RKO (cell line): Measurements from ENCODE around the gene CACNB2.
"Not testable (repeated sequence)": the region's sequence is repeated elsewhere in the genome, so short reads cannot be mapped to it uniquely, and the experiment has no call there.

ENCODE experiments used
- DNase-seq: peaks from one replicate; pipeline ENCODE4 v3.0.0-alpha.2; 2016; ENCODE audit warnings: low spot score

Gene CACNB2

DNA sequence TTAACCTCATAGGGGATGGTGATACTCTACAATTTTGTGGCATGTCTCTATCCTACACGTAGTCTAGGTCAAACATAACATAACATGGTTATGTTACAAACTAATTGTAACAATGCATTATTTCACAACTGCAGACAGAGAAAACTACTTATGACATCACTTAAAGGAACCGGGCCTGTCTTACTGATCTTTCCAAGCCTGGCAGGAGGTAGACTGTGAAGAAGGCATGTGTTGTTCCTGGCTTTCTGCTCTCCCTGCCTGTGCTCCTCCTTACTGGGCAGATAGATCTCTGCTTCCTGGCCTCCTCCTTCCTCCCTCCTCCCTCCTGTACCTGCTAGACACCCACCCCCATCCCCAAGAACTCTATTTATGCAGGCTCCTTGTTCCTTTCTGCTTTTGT lies 5.4 kb downstream of the CACNB2 start:
- no peak for DNase-seq

DNA sequence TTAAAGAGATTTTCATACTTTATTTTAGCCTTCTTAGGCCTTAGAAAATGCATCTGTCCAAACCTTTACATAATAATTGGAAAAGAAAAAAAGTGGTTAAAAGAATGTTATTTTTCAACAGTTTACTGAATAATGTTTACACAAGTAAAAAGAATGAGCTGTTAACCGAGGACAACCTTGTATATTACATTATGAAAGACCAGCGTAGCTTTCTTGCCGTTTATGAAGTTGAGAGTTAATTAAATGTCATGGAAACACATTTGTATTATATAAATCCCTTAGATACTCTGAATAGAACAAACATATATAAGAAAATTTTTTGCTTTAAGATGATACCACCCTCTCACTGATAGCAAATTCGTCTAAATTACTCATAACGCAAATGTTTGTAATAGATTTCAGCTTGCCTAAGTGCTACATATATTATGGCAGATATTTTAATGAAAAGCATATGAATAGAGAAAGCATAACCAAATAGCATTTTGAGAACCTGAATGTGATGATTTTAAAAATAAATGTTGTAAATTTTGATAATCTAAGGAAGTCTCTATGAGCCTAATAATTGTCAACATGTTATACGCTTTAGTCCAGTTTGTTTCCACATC lies 9.1 kb downstream of the CACNB2 start:
- no peak for DNase-seq

DNA sequence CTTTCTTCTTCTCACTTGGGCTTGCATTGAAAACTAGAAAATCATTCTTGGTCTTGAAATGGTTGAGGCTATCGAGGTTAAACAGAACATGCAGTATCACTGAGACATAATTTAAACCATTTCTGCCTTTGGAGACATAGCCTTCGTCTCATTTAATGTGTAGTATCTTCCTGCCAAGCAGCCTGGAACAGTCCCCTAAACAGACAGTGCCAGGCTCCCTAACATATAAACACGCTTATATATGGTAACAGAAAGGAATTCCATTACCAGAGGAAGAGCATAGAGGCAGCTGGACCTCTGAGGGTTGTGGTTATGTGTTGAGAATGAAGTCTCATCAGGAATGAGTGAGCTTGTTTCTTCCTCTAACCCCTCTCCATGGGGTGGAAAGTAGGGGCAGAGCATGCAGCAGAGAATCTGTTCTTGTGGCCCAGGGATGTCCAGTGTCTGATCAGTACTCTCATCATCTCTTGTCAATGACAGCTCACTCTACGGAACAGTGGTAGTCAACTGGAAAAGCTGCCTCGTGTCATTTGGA lies 11.2 kb downstream of the CACNB2 start:
- no peak for DNase-seq

DNA sequence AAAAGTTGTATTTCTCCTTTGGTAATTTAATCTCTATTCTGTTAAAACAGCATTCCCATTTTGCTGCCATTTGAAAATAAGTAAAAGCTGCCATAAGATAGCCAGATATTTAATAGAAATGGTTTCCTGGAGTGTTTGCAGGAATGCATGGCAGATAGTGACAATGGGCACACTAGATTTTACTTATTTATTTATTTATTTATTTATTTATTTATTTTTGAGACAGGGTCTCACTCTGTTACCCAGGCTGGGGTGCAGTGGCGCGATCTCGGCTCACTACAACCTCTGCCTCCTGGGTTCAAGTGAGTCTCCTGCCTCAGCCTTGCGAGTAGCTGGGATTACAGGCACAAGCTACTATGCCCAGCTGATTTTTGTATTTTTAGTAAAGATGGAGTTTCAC lies 13.2 kb downstream of the CACNB2 start:
- DNase-seq, result not testable (repeated sequence)

DNA sequence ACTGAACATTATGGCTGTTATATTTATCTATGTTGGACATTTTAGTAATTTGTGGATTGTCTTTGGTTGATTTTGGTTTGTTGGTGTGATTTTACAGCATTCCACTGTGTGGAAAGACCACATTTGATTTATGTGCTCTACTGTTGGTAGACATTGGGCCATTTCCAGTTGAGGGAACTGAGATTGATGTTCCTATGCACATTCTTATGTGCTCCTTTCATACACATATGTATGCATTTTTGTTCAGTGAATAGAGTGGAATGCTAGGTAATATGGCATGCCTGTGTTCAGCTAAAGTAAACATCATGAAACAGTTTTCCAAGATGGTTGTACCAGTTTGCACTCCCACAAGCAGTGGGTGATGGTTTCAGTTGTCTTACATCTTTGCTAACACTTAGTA lies 15.1 kb downstream of the CACNB2 start:
- DNase-seq, result no peak

DNA sequence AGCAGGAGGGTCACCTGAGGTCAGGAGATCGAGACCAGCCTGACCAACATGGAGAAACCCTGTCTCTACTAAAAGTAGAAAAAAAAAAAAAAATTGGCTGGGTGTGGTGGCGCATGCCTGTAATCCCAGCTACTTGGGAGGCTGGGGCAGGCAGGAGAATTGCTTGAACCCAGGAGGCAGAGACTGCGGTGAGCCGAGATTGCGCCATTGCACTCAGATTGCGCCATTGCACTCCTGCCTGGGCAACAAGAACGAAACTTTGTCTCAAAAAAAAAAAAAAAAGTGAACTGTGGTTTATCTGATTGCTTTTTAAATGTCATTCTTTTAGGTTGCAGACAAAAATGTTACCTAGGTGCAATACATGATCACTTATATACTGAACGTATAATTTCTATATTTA lies 16.6 kb downstream of the CACNB2 start:
- not testable (repeated sequence) for DNase-seq

DNA sequence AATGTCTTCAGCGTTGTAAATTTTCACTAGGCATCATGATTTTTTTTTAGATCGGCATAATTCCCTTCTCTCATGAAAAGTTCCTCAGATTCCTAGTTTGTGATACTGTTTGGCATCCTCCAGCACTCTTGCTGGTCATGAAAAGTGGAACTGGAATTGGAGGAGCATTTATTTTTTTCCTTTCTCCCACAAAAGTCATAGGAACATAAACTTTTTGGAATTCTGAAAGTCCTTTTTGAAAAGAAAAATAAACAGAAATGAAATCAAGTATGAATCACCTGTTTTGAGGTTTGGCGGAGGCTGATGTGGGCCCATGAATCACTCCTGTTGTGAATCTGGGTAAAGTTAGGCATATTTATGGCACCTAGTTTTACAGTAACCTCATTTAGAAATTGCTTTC lies 17.7 kb downstream of the CACNB2 start:
- peak; percentile 52 for DNase-seq

DNA sequence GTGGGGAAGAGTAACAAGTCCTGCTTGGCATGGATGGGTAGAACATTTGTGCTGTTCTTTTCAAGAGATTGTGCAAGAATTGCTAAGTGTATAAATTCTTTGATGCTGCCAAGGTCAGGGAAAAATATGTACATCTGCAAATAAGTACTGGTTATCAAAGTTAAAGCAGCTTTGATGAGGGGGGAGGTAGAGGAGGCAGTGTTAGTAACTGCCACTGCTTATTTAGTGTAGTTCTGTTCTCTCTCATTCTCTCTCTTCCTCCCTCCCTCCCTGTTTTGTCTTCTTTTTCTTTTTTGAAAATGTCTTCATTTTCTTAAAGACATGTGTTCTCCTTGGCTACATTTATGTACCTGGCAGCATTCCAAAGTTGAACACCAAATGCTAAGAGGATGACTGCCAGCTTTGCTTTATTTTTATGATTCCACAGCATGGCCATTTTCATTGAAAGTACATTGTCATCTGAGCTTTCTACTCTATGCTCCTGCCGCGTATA lies 18.6 kb downstream of the CACNB2 start:
- DNase-seq, result no peak

DNA sequence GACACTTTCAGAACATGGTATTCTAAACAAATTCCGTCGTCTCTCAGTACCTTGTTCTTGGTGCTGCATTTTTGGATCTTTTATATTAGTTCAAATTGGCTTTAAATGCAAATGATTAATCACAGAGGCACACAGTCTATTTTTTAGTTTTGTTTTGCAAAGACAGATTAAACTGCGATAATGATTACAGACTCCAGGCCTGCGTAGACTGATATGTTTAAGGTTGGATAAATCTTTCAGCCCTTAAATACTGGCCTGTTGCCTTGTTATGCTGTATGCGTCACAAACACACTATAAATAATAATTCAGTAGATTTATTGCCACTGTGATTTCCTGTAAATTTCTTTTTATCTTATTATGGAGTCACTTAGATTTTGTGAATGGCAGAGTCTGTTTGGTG lies 19.3 kb downstream of the CACNB2 start:
- no peak for DNase-seq

DNA sequence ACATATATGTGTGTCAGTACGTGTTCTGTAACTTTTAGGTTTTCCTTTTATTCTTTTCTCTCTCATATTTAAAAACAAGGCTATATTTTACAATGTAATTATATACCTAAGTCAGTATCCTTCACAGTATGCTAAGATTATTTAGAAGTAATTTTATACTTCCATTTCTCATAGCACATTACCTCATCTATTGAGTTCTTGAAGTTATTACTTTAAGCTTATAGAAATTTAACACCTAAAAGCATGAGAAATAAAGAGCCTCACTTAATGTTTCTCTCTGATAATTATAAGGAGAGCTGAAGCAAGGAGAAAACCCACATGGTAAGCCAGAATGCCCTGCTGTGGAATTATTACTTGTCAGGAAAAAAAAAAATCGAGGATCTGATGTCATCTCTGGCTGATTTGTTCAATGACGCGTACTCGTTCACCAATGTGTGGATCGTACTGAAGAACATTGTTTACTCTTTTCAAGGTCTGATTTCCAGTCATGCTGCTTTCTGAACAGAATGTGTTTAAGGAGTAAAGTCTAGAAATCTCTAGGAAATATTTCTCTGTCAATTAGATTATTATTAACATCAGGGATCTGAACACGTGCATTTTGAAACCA lies 21.9 kb downstream of the CACNB2 start:
- DNase-seq, result no peak

DNA sequence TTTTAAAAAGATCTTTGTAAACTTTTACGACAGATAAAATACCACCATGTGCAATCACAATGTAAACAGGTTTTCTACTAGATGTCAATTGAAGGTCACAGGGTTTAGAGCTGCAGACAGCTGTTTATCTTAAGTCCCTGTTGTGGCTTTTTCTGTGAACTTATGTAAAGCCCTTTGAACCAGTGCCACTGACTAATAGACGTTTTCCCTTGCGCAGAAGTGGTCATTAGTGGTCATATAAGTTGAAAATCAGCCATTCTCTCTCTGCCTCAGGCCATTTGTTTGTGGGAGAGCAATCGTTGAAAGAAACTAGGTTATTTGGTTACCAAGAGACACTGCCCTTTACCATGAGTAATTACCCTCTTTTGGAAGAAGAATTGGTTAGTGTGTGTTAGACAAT lies 23.9 kb downstream of the CACNB2 start:
- no peak for DNase-seq

DNA sequence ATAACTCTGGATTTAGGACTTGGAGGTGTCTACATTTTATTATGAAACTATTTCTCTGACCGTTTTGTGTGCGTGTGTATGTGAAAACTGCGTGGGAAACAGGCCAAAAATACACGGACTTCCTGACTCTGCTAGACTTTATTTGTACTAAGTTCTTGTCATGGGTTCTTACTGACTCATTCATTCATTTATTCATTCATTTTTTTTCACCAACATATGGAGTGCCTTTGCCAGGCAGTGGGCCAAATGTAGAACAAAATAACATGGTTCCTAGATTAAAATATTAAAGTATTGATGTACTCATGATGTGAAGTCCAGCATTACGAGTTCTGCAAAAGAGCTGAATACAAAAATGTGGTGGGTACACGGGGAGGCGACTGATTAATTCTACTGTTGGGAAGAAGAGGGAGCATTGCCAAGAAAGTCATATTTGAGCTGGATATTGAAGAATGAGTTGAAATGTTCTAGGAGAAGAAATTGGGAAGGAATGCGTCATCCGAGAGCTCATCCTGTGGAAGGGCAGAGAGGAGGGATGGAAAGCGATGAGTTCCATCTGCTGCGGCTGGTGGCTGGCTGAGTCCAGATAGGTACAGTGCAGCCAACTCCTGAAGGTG lies 24.6 kb downstream of the CACNB2 start:
- no peak for DNase-seq

DNA sequence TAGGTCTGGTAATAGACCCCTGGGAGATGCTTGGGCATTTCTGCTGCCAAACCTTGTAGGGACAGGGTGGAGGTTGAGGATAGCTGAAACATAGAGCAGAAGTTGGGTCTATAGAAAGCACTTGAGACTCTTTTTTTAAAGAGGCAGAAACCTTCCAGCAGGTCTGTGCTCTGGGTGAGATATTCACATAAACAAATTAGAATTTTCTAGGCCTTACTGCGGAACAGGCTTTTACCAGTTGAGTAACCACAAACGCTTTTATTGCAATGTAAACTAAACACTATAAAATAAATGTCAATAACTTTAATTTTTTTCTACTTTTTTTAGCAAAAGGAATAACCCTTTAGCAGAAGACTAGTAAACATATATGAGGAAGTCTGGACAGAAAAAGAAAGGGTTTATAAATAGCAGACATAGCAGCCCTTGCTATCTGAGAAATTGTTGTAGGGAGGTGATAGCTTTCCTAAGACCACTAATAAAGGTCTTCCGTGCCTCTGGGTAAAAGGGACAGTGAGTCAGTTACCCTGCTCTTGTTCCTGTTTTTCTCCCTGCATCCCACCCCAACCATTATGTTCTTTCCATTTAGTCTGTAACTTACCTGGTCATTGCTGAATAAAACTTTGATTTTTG lies 38.7 kb downstream of the CACNB2 start:
- DNase-seq, result no peak

DNA sequence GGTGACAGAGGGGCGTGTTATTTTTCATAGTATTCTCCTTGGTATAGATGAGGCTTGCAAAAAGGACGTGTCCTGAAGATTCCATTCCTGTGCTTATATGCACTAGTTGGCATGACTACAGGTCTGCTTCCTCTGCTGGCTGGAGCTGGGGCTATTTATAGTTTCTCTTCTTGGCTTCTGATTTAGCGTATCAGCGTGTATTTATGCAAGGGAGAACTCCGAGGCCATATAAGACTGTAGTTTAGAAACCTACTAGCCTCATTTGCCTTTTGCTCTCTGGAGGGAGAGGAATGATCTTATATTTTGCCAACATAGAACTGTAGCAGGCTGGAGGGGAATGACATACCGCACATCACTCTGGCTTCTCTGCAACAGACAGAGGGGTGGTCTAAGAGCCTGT lies 39.7 kb downstream of the CACNB2 start:
- DNase-seq, result no peak

DNA sequence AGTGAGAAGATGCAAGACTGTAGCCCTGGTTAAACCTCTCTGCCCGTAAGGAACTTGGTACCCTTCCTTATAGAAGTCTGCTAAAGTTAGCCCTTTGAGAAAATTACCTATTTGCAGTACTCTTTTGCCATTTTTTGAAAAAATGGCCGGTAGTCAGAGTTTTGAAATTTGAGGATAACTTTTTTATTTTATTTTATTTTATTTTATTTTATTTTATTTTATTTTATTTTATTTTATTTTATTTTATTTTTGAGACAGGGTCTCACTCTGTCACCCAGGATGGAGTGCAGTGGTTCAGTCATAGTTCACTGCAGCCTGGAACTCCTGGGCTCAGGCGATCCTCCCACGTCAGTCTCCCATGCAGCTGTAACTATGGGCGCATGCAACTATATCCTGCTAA lies 41.2 kb downstream of the CACNB2 start:
- not testable (repeated sequence) for DNase-seq

DNA sequence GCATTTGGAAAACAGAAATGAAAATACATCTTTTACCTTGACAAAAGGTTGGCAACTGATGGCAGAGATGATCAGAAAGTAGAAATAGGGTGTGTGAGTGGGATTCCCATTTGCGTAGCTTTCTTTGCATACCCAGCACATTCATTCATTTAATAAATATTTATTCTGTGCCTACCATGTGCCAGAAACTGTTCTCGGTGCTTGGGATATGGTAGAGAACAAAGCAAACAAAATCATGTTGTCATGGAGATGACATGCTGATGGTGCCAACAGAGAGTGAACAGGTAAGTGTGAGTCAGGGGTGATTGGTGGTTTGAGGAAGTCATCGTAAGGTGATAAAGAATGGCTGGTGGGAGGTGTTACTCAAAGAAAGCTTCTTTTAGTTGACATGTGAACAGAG lies 45.4 kb downstream of the CACNB2 start:
- DNase-seq, result no peak

DNA sequence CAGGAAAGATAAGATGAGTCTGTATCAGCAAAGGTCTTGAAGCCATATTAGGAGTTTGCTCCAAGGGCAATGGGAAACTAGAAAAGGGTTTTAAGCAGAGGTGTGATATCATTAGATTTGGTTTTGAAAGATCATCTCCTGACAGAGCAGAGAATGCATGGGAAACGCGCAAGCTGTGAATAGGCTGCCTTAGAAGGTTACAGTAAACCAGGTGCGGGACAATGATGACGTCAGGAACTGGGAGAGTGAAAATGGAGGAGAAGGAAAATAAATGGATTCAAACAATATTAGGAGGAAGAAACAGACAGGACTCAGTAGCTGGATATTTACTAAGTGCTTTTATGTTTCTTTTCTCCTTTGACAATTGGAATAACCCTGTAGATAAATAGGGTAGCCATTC lies 50.6 kb downstream of the CACNB2 start:
- DNase-seq, result no peak

DNA sequence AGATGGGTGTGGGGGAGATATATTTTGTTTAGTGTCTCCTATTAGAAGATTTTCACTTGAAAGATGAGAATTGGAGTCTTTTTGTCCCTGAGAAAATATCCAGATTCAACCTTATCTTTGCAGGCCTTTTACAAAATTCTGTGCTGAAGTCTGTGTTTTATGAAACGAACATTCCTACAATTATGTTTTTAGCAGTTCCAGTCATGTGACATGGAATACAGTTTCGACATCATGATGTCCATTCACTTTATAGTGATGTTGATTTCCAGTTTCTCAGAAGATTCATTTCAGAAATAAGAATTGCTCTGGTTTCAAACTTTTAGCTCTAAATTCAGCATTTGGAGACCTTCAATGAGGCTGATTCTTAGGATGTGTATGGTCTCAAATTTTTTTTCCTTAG lies 54.4 kb downstream of the CACNB2 start:
- no peak for DNase-seq

DNA sequence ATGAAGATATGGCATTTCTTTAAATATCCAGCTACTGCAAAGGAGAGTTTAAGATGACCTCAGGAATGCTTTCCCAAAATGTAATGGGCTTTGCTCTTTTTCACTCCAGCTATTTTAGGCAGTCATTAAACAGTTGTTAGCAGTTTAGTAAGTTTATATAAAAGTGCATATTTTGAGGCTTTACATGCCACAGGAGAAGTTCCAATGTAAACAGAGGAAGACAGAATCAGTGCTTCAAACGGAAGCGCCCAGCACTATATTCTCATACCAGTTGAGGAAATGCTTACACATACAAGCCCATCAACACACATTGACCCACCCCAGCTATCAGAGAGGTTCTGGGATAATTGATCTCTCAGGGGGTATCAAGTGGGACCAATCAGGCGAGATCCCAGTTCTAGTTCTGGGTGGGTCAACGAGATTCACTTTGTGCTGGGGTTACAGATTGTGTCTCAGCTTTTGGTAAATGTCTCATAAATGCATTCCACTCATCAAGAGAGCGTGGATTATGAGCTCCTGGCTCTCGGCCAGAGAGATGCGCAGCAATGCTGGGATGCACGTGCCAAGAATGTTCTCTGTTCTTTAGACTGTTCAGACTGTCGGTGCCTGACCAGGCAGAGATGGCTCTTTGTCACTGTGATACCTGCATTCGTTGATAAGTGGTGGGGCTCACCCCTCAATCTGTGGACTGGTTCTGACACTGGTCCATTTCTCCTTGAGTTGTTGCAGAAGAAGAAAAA lies 55.0 kb downstream of the CACNB2 start:
- DNase-seq, result no peak

DNA sequence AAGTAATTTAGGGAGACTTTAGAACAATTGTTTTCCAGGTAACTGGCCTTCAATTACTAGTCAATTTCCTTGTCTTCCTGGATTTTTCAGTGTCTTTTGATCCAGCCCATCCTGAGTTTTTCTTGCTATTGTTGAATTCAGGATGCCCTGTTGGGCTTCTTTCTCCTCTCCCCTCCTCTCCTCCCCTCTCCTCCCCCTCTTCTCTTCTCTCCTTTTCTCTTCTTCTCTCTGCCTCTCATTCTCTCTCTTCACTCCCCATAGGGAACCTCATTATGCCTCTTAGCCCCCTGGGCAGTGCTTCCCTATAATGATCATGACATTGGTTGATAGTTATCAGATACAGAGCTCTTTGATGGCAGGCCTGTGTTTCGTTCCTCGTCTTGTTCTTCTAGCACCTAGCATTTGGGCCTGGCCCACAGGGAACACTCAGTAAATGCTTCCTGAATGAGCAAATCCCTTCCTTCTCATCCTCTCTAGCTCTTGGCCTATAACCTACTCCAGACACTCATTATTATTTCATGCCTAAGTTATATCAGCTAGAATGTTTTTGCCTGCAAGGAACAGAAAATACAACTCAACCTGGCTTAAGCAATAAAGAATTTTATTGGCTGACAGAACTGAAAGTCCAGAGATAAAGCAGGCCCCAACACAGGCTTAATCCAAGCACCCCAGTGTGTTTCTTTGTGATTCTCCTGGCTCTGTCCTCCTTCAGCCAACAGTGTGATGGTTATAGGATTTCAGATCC lies 56.8 kb downstream of the CACNB2 start:
- DNase-seq, result no peak

DNA sequence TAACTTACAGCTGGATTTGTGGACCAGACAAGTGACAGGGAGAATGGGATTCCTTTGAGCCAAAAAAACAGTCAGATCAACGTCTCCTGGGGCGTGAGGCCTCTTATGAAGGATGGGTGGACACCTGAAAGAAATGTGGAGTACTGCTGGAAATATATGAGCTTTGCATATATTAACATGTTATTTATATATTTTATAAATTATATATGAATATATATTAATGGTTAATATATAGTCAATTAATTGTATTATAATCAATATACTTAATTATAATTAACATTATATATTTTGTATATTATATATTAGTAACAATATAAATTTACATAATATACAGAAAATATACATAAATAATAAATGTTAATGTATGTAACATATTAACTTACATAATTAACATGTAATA lies 57.5 kb downstream of the CACNB2 start:
- no peak for DNase-seq

DNA sequence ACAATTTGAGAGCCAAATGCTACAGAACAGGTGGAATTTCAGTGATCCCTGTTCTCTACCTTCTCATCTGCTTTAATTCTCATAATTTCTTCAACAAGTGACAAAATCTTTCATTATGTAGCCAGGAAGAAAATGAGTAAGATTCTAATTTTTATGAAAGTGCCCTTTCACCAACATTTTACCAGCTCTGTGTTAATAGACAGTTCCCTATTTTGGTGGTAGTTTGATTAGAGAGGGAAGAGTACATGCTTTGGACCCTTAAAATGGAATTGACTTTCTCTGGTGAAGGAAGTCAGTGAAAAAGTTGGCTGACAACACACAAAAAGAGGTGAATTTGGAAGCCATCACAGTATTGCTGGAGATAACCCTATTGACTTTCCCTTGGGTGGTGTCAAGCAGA lies 61.7 kb downstream of the CACNB2 start:
- no peak for DNase-seq
